ENCODE data around the gene KIF13A. TPM values are rescaled to one million over a fixed set of nuclear protein-coding genes. Genes with fewer than 3 reads are reported as not detected.

Gene KIF13A
- total and polyA plus RNA-seq, 9 of the 15 experiments (the other 6 are each of a cell fraction or from before 2014, with no cell fraction given), result 3.6 to 44.3 (median 29.7) TPM

GRCh38 chr6:18025596-18025995, 38.2 kb upstream of the KIF13A start:
- H3K4me3 ChIP-seq, result no peak overlapping the region
- ChIA-PET CTCF (ENCODE audit: low intra/inter-chr PET ratio) (no interaction called here), POLR2A (interaction anchor here (1.2 kb wide), 1 partner anchor 10 kb away, joined by 3 read pairs; no protein-coding TSS in a partner anchor)
- H3K9me1 ChIP-seq (ENCODE audit: control insufficient read depth, insufficient read depth, low read length), result no peaks in the 10 kb centered on the region
- H3K9ac ChIP-seq (ENCODE audit: insufficient read depth in 1 of 2, low read depth in 2 of 2, low read length in 2 of 2), result no peak overlapping the region
- no peak for DNase-seq (ENCODE audit: extremely low read depth in 1 of 4, low spot score in 3 of 4)
- intact Hi-C loops (cut with micrococcal nuclease) (no loop called here), in situ Hi-C loops (cut with MboI) (no loop called here)
- H4K20me1 ChIP-seq (replicated peaks; ENCODE audit: control insufficient read depth, insufficient read depth, low read length), result no peaks in the 10 kb centered on the region
- no peaks in the 10 kb centered on the region for H3K27me3 ChIP-seq (ENCODE audit: control insufficient read depth in 2 of 2, insufficient read depth in 2 of 2, low read length in 2 of 2)
- no peak for ATAC-seq
- H3K4me2 ChIP-seq (ENCODE audit: insufficient read depth, low read length), result no peak overlapping the region
- H3K27ac ChIP-seq (ENCODE audit: extremely low read depth, low read depth, low read length), result no peak overlapping the region
- H2AFZ ChIP-seq (ENCODE audit: low read depth, low read length), result no peak overlapping the region
- BruUV-seq (replicated peaks), result no TSS peak
- no peaks in the 10 kb centered on the region for H3K79me2 ChIP-seq (ENCODE audit: control insufficient read depth, insufficient read depth, low read length)
- peaks cover 3% of the 10 kb centered on the region; the same call in 1 of the 2 replicates for H3K9me3 ChIP-seq (replicated peaks; ENCODE audit: control insufficient read depth, insufficient read depth, low read depth, low read length)
- no peak for FAIRE-seq
- H3K36me3 ChIP-seq (ENCODE audit: control insufficient read depth, insufficient read depth, low read length), result no peaks in the 10 kb centered on the region
- H3K4me1 ChIP-seq (replicated peaks in 1 of 2; ENCODE audit: control insufficient read depth in 2 of 2, insufficient read depth in 2 of 2, low read length in 2 of 2), result peaks cover 4 to 8% of the 10 kb centered on the region in 2 experiments; a peak in 2 of 5 replicates
- 61% methylated on average over 6 of the region's 6 CpGs for WGBS (ENCODE audit: insufficient coverage, low coverage, missing lambda C conversion rate)
- no peak for TF ChIP-seq ZNF407 (IDR thresholded peaks at IDR 0.05; ENCODE audit: low read depth)
- TF ChIP-seq GABPB2 (CRISPR knock-in tag; conservative IDR thresholded peaks at IDR 0.05), result no peak
- TF ChIP-seq PCBP1 (IDR thresholded peaks at IDR 0.05; ENCODE audit: low read depth, low read length, poor library complexity, severe bottlenecking), result no peak
- TF ChIP-seq STAT6 (CRISPR knock-in tag; IDR thresholded peaks at IDR 0.05), result no peak
- TF ChIP-seq RUNX1 (IDR thresholded peaks at IDR 0.05; ENCODE audit: low read depth), result no peak
- TF ChIP-seq ZNF212 (CRISPR knock-in tag; IDR thresholded peaks at IDR 0.05), result no peak
- no peak for TF ChIP-seq MAX (CRISPR knock-in tag; IDR thresholded peaks at IDR 0.05)
- TF ChIP-seq ZNF134 (CRISPR knock-in tag; conservative IDR thresholded peaks at IDR 0.05), result no peak
- no peak for TF ChIP-seq CEBPB (tag; IDR thresholded peaks at IDR 0.05)
- no peak for TF ChIP-seq GTF2A2 (tag; IDR thresholded peaks at IDR 0.05)
- no peak for TF ChIP-seq ATF2 (CRISPR knock-in tag; IDR thresholded peaks at IDR 0.05)
